Endometrial microvascular endothelial cells (primary cell): ENCODE data around the gene SC5D. TPM values are rescaled to one million over a fixed set of nuclear protein-coding genes. Genes with fewer than 3 reads are reported as not detected.

ENCODE experiments used
- in situ Hi-C: cut with HindIII; loops from 2 replicates; pipeline ENCODE4 v1.10.0; 2017; ENCODE audit warnings: low sequenced_read_pairs, low pct_unique_long_range_greater_than_20kb; ENCODE audit errors: inconsistent ontology term
- total RNA-seq: library from RNA; depleted of rRNA; stranded (reverse); fragments of >200 nt; gene quantifications from one replicate; pipeline ENCODE4 v1.2.3, GENCODE V29; 2015; ENCODE audit errors: inconsistent ontology term

The SC5D gene
- 28.9 TPM for total RNA-seq

- in situ Hi-C loops = no loop called here
Measured at GRCh38 chr11:121292495-121293287, at the start of gene SC5D. SC5D (plus strand) TSS chr11:121292771; CDS start chr11:121303376, 10,605 bp downstream.

- in situ Hi-C loops = no loop called here
Measured at GRCh38 chr11:121244884-121245283, 47.7 kb upstream of the SC5D start.

- in situ Hi-C loops = no loop called here
Measured at GRCh38 chr11:121246021-121246768, 46.4 kb upstream of the SC5D start.

GRCh38 chr11:121246769-121247035, 45.9 kb upstream of the SC5D start:
- in situ Hi-C loops = no loop called here

- in situ Hi-C loops = no loop called here
Measured at GRCh38 chr11:121248496-121248895, 44.1 kb upstream of the SC5D start.

- in situ Hi-C loops = no loop called here
Measured at GRCh38 chr11:121249039-121249663, 43.4 kb upstream of the SC5D start.

GRCh38 chr11:121250843-121251242, 41.7 kb upstream of the SC5D start:
- in situ Hi-C loops = no loop called here

GRCh38 chr11:121253951-121254350, 38.6 kb upstream of the SC5D start:
- in situ Hi-C loops = no loop called here

GRCh38 chr11:121254756-121255155, 37.8 kb upstream of the SC5D start:
- in situ Hi-C loops = no loop called here

GRCh38 chr11:121255473-121256125, 37.0 kb upstream of the SC5D start:
- in situ Hi-C loops = no loop called here

GRCh38 chr11:121257289-121257688, 35.3 kb upstream of the SC5D start:
- in situ Hi-C loops = no loop called here

- in situ Hi-C loops = no loop called here
Measured at GRCh38 chr11:121257976-121258375, 34.6 kb upstream of the SC5D start.

GRCh38 chr11:121265586-121265985, 27.0 kb upstream of the SC5D start:
- in situ Hi-C loops = no loop called here

- in situ Hi-C loops = no loop called here
Measured at GRCh38 chr11:121268581-121268980, 24.0 kb upstream of the SC5D start.

- in situ Hi-C loops = no loop called here
Measured at GRCh38 chr11:121270001-121270678, 22.4 kb upstream of the SC5D start.

GRCh38 chr11:121274332-121274991, 18.1 kb upstream of the SC5D start:
- in situ Hi-C loops = no loop called here

- in situ Hi-C loops = no loop called here
Measured at GRCh38 chr11:121281698-121282097, 10.9 kb upstream of the SC5D start.

- in situ Hi-C loops = no loop called here
Measured at GRCh38 chr11:121282386-121282785, 10.2 kb upstream of the SC5D start.
